Panc1 (cell line): ENCODE data around the gene PCYT1B. TPM values are rescaled to one million over a fixed set of nuclear protein-coding genes. Genes with fewer than 3 reads are reported as not detected.
"Not testable (repeated sequence)": the region's sequence is repeated elsewhere in the genome, so short reads cannot be mapped to it uniquely, and the experiment has no call there.

Source experiments
- ATAC-seq: fragments of 200-7000 bp; cut with Tn5 transposase; 2 replicates; pipeline ENCODE4 v1.9.1; 2020; ENCODE audit warnings: mild to moderate bottlenecking, moderate library complexity
- BruUV-seq: library from RNA; stranded (reverse); fragments of 400-500 nt; replicated peaks from 2 replicates; lab custom pipeline; 2021; lab: Mats Ljungman, UMichigan
- CTCF ChIA-PET: fragments of 300-600 bp; sonication (Branson Sonifier 250); formaldehyde crosslinking; loops from one replicate; lab custom pipeline; 2022; ENCODE audit warnings: antibody characterized with exemption; lab: Charles Lee
- POLR2A ChIA-PET: fragments of 300-600 bp; sonication (Branson Sonifier 250); formaldehyde crosslinking; loops from one replicate; lab custom pipeline; 2022; ENCODE audit warnings: antibody characterized with exemption; lab: Charles Lee
- DNase-seq: peaks from one replicate; pipeline ENCODE4 v3.0.0-alpha.2; 2010; ENCODE audit warnings: low read depth, low spot score
- H3K27ac ChIP-seq: 2 replicates; pipeline ENCODE4 v1.5.1; 2011; ENCODE audit warnings: mild to moderate bottlenecking, low read length, inconsistent platforms
- H3K27me3 ChIP-seq: fragments of 200-500 bp; sonication (Bioruptor generic); 2 replicates; pipeline ENCODE4 v1.6.0; 2014; ENCODE audit warnings: low read length, inconsistent platforms; ENCODE audit not compliant: control insufficient read depth, insufficient read depth
- H3K36me3 ChIP-seq: fragments of 200-500 bp; sonication (Bioruptor generic); 2 replicates; pipeline ENCODE4 v1.5.1; 2014; ENCODE audit warnings: inconsistent platforms, mild to moderate bottlenecking, low read length, moderate library complexity; ENCODE audit not compliant: control insufficient read depth, insufficient read depth
- H3K4me1 ChIP-seq: 2 replicates; pipeline ENCODE4 v1.5.1; 2011; ENCODE audit warnings: inconsistent platforms, mild to moderate bottlenecking, low read length, moderate library complexity; ENCODE audit not compliant: control insufficient read depth, insufficient read depth
- H3K4me3 ChIP-seq, 2 experiments: 2 replicates each; pipeline ENCODE4 v1.5.1; 2011 to 2012; ENCODE audit warnings: low read depth in 2 of 2, low read length in 2 of 2, mild to moderate bottlenecking in 2 of 2, inconsistent platforms in 1 of 2, moderate library complexity in 1 of 2
- H3K9me3 ChIP-seq: fragments of 200-500 bp; sonication (Bioruptor generic); 2 replicates; pipeline ENCODE4 v1.5.1; 2014; ENCODE audit warnings: low read depth, mild to moderate bottlenecking, inconsistent platforms, low read length, moderate library complexity; ENCODE audit not compliant: control insufficient read depth, insufficient read depth
- CTCF ChIP-seq: fragments of 450-650 bp; IDR thresholded peaks from 2 replicates; pipeline ENCODE4 v1.5.1; 2017; ENCODE audit warnings: mild to moderate bottlenecking
- POLR2AphosphoS5 ChIP-seq: IDR thresholded peaks from 2 replicates; pipeline ENCODE4 v1.6.1; 2012; ENCODE audit warnings: mild to moderate bottlenecking, low read depth, low read length, moderate library complexity
- REST ChIP-seq, 2 experiments: IDR thresholded peaks; 2 replicates each; pipeline ENCODE4 v1.6.1; 2011 to 2012; ENCODE audit warnings: low read depth in 2 of 2, control low read depth in 1 of 2, low read length in 1 of 2, mild to moderate bottlenecking in 1 of 2, moderate library complexity in 1 of 2; ENCODE audit not compliant: insufficient read depth in 1 of 2
- SIN3A ChIP-seq: IDR thresholded peaks from 2 replicates; pipeline ENCODE4 v1.6.1; 2012; ENCODE audit warnings: low read depth, mild to moderate bottlenecking, low read length, moderate library complexity, borderline replicate concordance; ENCODE audit not compliant: insufficient read depth
- TCF7L2 ChIP-seq: IDR thresholded peaks from 2 replicates; pipeline ENCODE4 v1.6.1; 2011; ENCODE audit warnings: mild to moderate bottlenecking, low read depth, low read length, inconsistent platforms
- in situ Hi-C: cut with HindIII; loops from 2 replicates; pipeline ENCODE4 v1.10.0; 2016; ENCODE audit warnings: low sequenced_read_pairs, low pct_unique_long_range_greater_than_20kb
- intact Hi-C: fragments of 100-400 bp; cut with micrococcal nuclease; formaldehyde crosslinking; loops from one replicate; pipeline ENCODE4 v1.10.0; 2022; ENCODE audit not compliant: unreplicated experiment
- total RNA-seq: library from RNA; stranded (reverse); gene quantifications from one replicate; pipeline ENCODE4 v1.2.1, GENCODE V29; 2021; ENCODE audit not compliant: unreplicated experiment

Gene PCYT1B
- total RNA-seq, 1 experiment from 2014 or later: 0.03 TPM

GRCh38 chrX:24607616-24608015, 39.5 kb downstream of the PCYT1B start:
- TF ChIP-seq TCF7L2: no peak
- TF ChIP-seq CTCF: no peak
- no TSS peak for BruUV-seq
- ChIA-PET CTCF (no interaction called here), POLR2A (no interaction called here)
- DNase-seq: no peak
- Histone ChIP-seq H3K27ac (no peak overlapping the region), H3K4me3 (no peak overlapping the region), H3K27me3 (no peaks in the 10 kb centered on the region), H3K36me3 (no peaks in the 10 kb centered on the region), H3K4me1 (no peaks in the 10 kb centered on the region), H3K9me3 (no peaks in the 10 kb centered on the region)
- in situ Hi-C loops: no loop called here
- intact Hi-C loops: no loop called here
- ATAC-seq: no peak

DNA sequence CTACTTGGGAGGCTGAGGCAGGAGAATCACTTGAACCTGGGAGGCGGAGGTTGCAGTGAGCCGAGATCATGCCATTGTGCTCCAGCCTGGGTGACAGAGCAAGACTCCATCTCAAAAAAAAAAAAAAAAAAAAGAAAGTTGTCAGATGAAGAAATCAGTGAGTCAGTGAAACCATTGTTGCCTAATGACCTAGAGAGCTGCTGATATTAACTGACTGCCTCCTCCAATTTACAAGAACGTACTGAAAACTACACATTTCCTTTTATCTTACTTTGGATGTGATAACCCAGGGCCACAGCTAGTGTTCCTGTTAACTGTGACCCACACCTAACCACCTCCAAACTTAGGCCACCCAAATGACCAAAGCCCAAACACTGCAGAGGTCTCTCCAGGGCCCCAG, 41.2 kb downstream of the PCYT1B start:
- H3K4me1 ChIP-seq, H3K27me3 ChIP-seq, in situ Hi-C loops, intact Hi-C loops, CTCF ChIA-PET, H3K27ac ChIP-seq, H3K4me3 ChIP-seq, ATAC-seq, DNase-seq, BruUV-seq, H3K36me3 ChIP-seq, POLR2A ChIA-PET, H3K9me3 ChIP-seq: not testable (repeated sequence)

DNA sequence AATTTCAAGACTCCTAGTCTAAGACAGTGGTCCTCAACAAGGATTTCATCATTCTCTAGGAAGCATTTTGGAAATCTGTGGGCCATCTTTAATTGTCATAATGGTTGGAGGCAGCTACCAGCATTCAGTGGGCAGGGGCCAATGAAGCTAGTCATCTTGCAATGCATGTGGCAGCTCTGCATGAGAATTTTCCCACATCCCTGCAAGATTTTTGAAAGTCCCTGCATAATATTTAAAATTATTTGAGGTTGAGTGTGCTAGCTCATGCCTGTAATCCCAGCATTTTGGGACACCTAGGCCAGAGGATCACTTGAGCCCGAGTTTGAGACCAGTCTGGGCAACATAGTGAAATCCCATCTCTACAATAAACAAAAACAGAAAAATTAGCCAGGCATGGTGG, 44.0 kb downstream of the PCYT1B start:
- no peak for TF ChIP-seq REST (IDR thresholded peaks at IDR 0.05; ENCODE audit: insufficient read depth in 1 of 2, low read depth in 2 of 2, low read length in 1 of 2)
- no peak for TF ChIP-seq POLR2AphosphoS5
- no peak for TF ChIP-seq CTCF
- no peak for TF ChIP-seq TCF7L2
- no peak for TF ChIP-seq SIN3A
- ChIA-PET CTCF (no interaction called here), POLR2A (no interaction called here)
- no peak overlapping the region for H3K4me3 ChIP-seq
- no peaks in the 10 kb centered on the region for H3K9me3 ChIP-seq
- intact Hi-C loops (no loop called here), in situ Hi-C loops (no loop called here)
- H3K4me1 ChIP-seq: no peaks in the 10 kb centered on the region
- DNase-seq (no peak), ATAC-seq (no peak)
- no peak overlapping the region for H3K27ac ChIP-seq
- no peaks in the 10 kb centered on the region for H3K27me3 ChIP-seq
- no TSS peak for BruUV-seq
- H3K36me3 ChIP-seq: no peaks in the 10 kb centered on the region
